C1 segment of cervical spinal cord (tissue), 14 donors: ENCODE measurements around the gene MACROD2.

ENCODE experiments used
- DNase-seq, 14 donors: peaks; one replicate each; lab custom pipeline; 2025; lab: John Stamatoyannopoulos, UW

MACROD2 gene

GRCh38 chr20:15642676-15643075, 1647.4 kb downstream of the MACROD2 start:
- DNase-seq, result no peak

GRCh38 chr20:15643713-15644112, 1648.4 kb downstream of the MACROD2 start:
- DNase-seq, result no peak

- DNase-seq, result no peak
These were observed 1650.5 kb downstream of the MACROD2 start for GRCh38 chr20:15645816-15646215.

GRCh38 chr20:15653396-15654207, 1658.3 kb downstream of the MACROD2 start:
- no peak for DNase-seq

DNA sequence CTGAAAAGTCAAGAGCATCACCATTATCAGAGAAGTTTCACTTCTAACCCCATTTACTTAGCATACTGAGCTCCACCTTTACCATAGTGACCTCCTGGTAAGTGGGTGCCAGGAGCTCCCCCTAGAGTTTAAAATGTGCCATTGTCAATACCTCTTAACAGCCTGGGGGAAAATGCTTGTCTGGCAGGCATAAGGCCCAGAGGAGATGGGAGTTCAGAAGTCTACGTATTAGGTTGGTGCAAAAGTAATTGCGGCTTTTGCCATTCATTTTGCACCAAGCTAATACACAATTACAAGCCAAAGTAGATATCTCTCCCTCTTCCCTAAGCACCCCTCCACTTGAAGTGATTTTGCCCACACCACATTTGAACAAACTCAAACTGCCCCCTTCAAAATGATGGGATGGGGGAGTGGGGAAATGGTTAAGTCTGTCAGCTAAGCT, 1658.9 kb downstream of the MACROD2 start:
- DNase-seq, result peak in 3 of 14 donors; percentile 3 to 15 (median 5)

DNA sequence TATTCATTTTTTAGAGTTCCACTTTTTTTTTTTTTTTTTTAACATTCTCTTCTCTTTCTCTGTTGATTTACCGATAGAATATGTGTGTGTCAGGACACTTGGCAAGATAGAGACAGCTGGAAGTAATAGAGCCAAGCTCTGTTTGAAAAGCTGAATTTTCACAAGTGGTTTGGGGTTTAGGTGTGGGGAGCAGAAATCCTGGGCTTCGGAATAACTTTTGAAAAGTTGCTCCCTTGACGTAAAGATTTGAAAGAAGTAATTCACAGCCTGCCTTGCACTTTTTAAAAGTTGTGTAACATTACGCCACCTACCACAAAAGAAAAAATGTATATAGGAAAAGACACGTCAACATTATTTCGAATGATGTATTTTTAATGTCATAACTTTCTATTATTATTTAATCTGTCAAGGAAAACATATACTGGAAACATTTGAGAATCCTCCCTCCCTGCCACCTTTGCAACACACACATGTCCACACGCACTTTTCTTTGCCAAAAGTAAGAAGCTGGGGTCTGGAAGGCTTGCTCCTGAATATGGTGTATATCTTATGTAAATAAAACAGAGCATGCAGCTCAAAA, 1660.1 kb downstream of the MACROD2 start:
- no peak for DNase-seq

- no peak for DNase-seq
These were observed 1660.8 kb downstream of the MACROD2 start for GRCh38 chr20:15656124-15656523.

GRCh38 chr20:15658295-15658694, 1663.0 kb downstream of the MACROD2 start:
- peak in 2 of 14 donors; percentile 1 to 23 for DNase-seq

- no peak for DNase-seq
These were observed 1677.9 kb downstream of the MACROD2 start for GRCh38 chr20:15673206-15673605.

DNA sequence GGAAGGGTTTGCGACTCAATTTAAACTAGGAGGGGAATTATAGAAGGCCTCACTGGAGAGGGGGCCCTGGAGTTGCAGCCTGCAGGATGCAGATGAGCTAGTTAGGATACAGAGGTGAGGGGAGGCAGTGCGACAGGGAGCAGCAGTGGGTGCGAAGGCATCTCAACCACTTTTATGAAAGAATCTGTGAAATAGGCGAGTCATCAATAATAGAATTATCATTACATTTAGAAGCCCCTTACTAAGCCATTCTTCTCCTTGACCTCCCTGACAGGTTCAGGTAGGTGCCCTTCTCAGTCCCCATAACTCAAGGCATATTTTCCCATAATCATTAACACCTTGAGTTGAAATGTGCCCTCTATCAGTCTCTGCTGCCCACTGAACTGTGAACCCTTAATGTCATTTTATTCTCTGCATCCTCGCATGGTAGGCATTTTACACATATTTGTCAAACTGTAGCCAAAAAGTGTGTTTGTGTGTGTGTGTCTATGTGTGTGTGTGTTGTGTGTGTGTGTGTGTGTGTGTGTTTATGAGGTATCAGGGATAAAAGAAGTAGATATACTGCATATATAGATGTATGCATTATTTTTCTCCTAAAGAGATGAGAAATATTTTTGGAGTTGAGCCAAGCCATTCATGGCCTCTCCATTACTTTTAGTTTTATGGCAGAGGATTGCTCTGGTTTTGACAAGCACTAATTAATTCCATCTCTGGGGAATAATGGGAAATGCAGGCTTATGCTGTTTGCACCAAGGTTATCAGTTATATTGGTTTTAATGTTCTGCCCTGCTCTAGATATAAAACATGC, 1679.1 kb downstream of the MACROD2 start:
- DNase-seq, result no peak

GRCh38 chr20:15675061-15675514, 1679.8 kb downstream of the MACROD2 start:
- DNase-seq, result no peak

DNA sequence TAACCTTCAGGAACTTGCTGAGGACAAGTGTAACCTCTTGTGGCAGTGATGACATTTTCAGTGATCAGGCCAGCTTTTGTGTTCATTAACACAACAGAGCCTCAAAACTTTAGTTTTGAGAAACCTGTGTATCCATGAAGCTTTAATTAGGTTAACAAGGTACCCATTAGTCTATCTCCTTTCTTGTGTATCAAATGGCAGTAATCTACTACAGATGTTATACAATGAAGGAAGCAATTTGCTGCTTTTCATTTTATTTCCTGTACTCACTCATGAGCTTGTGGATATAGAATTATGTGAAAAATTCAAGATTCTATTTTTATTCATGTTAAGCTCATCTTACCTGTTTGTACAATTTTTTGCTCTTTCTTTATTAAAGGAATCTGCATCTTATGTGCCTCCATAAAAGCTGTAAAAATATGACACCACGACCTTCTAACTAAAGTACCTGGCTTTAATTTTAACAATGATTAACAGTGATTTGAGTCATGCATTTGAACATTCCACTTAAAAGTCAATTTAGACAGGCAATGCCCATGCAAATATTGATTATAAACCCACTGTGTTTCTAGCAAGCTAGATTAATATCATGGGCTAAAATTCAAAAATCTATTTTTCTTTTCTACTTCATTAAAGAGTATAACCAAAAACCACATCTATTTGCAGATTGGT, 1680.6 kb downstream of the MACROD2 start:
- no peak for DNase-seq

GRCh38 chr20:15676815-15677214, 1681.5 kb downstream of the MACROD2 start:
- DNase-seq, result no peak

GRCh38 chr20:15682690-15683089, 1687.4 kb downstream of the MACROD2 start:
- DNase-seq, result no peak

DNA sequence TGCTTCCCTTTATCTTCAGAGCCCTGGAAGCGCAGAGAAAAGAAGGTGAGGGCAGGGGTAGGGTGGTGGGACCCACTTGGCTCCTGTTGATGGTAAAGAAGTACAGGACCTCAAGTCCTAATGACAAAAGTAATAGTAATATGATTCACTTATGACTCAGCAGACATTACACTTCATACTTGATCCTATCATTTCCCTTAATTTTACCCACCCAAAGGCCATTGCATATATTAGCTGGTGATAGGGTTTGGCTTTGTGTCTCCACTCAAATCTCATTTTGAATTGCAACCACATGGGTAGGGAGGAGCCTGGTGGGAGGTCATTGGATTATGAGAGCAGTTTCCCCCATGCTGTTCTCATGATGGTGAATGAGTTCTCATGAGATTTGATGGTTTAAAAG, 1697.3 kb downstream of the MACROD2 start:
- no peak for DNase-seq

DNA sequence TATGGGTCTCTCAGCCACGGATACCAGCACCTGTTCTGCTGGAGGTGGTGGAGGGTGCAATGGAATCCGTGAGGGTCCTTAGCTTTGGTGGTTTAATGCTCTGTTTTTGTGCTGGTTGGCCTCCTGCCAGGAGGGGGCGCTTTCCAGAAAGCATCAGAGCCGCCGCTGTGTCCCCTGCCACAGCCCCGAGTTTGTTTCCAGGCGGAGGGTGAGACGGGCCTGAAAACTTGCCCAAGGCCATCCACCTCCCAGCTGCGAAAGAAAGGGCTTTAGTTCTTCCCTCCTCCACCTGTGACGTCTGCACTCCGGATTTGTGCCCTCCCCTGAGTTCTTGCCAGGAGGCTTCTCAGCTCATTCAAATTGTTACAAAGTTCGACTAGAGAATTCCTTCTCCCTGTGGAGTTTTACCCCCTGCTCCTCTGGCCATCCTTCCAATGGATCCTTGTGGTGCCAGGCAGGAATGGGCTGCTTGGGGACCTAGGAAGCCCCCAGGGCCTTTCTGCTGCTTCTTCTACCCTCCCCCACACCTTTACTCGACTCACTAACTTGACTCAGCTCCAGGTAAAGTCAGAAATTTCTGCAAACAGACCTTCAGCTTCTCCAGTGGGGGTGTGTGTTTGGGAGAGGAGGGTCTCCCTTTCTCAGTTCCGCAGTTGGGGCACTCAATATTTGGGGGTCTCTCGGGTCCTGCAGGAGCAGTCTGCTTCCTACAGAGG, 1704.3 kb downstream of the MACROD2 start:
- DNase-seq, result no peak

DNA sequence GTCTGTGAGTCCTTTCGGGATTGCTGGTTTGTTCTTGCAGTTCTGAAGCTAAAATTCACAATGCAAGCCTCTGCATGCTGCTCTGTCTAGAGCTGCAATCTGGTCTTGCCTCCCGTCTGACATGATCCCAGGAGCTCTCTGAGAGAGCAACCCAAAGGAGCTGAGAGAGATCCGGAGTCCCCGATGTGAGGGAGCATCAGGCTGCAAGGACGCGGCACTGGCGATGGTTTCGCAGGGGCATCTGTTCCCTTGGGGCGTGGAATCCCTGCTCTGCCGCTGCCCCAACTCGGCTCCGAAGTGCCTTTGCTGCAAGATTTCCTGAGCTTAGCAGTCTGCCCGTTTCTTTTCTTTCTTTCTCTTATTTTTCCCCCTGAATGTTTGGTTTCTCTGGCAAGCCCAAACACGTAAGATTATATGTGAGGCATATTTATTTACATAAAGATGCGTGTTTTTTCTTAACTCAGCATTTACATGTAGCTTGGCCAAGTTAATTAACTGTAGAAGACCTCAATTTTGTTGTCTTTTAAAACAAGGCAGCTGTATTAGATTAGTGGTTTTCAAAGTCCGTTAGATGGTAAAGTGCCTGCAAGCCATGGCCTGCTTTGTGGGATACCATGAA, 1704.9 kb downstream of the MACROD2 start:
- no peak for DNase-seq

GRCh38 chr20:15702161-15702560, 1706.8 kb downstream of the MACROD2 start:
- DNase-seq, result no peak

- no peak for DNase-seq
These were observed 1708.0 kb downstream of the MACROD2 start for GRCh38 chr20:15703171-15703911.

- DNase-seq, result no peak
These were observed 1710.7 kb downstream of the MACROD2 start for GRCh38 chr20:15705975-15706374.
